Neural crest cell (in vitro differentiated cells): ENCODE data around the gene ZBTB44. TPM values are rescaled to one million over a fixed set of nuclear protein-coding genes. Genes with fewer than 3 reads are reported as not detected.

Experiments used
- DNase-seq: peaks from one replicate; pipeline ENCODE4 v3.0.0; 2021; ENCODE audit warnings: low read depth, mixed read lengths, low spot score
- H3K27ac Mint-ChIP-seq: one replicate; pipeline ENCODE4 v1.8.0; 2021; ENCODE audit warnings: mild to moderate bottlenecking, mixed read lengths; ENCODE audit not compliant: unreplicated experiment
- H3K27me3 Mint-ChIP-seq: 2 replicates; pipeline ENCODE4 v1.8.0; 2021; ENCODE audit warnings: low read depth, mild to moderate bottlenecking, mixed read lengths
- H3K36me3 Mint-ChIP-seq: 2 replicates; pipeline ENCODE4 v1.8.0; 2021; ENCODE audit warnings: low read depth, mild to moderate bottlenecking, mixed read lengths
- H3K4me1 Mint-ChIP-seq: 2 replicates; pipeline ENCODE4 v1.8.0; 2021; ENCODE audit warnings: mixed read lengths
- H3K4me3 Mint-ChIP-seq: one replicate; pipeline ENCODE4 v1.8.0; 2021; ENCODE audit warnings: mild to moderate bottlenecking, mixed read lengths
- H3K9me3 Mint-ChIP-seq: 2 replicates; pipeline ENCODE4 v1.8.0; 2021; ENCODE audit warnings: mixed read lengths
- CTCF ChIP-seq: fragments of 200-600 bp; sonication (generic); conservative IDR thresholded peaks from 2 replicates; pipeline ENCODE4 v1.5.0; 2021; ENCODE audit warnings: antibody characterized with exemption, mild to moderate bottlenecking
- total RNA-seq: library from RNA; stranded (reverse); gene quantifications from 2 replicates; pipeline ENCODE4 v1.2.1, GENCODE V29; 2021

ZBTB44 gene
- total RNA-seq, 1 donor from 2014 or later, result 28.1 TPM

DNA sequence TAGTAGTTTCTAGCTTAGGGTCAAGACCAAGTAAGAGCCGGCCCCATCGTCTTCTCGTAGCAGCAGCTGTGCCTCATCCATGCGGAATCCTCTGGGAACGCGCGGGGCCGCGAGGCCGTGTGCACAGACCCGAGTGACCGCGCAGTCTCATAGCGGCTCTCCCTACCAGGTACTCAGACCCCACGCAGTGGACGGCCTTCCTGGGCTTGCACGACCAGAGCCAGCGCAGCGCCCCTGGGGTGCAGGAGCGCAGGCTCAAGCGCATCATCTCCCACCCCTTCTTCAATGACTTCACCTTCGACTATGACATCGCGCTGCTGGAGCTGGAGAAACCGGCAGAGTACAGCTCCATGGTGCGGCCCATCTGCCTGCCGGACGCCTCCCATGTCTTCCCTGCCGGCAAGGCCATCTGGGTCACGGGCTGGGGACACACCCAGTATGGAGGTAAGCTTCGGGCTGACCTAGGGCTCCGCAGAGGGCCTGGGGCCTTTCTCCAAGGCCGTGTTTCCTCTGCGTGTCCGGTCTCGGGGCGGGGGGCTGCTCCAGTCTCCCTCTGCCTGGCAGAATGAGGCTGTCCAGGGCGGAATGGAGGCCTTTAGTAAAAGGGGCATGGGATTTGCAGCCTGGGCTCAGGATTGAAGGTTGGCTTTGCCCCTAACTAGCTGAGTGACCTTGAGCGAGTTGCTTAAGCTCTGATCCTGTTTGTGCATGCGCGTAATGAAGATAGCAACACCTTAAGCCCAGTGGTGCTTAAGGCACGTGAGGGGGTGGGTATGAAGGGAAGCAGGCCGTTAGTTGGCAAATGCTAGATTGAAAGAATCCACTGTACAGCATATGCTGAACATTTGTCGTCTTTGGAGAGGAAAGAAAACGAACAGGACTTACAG lies 106.2 kb downstream of the ZBTB44 start:
- no peak overlapping the region for H3K27ac Mint-ChIP-seq
- DNase-seq, result no peak
- H3K27me3 Mint-ChIP-seq, result peaks cover 6% of the 10 kb centered on the region
- no peaks in the 10 kb centered on the region for H3K36me3 Mint-ChIP-seq
- TF ChIP-seq CTCF, result no peak
- no peak overlapping the region for H3K4me3 Mint-ChIP-seq
- H3K9me3 Mint-ChIP-seq, result no peaks in the 10 kb centered on the region
- H3K4me1 Mint-ChIP-seq, result no peaks in the 10 kb centered on the region

- Mint-ChIP-seq H3K4me1 (no peaks in the 10 kb centered on the region), H3K27ac (peak overlapping the region; percentile 35), H3K9me3 (no peaks in the 10 kb centered on the region), H3K27me3 (peaks cover 3% of the 10 kb centered on the region), H3K36me3 (no peaks in the 10 kb centered on the region), H3K4me3 (no peak overlapping the region)
- no peak for DNase-seq
- no peak for TF ChIP-seq CTCF
These were observed 108.6 kb downstream of the ZBTB44 start for GRCh38 chr11:130206141-130206540.

DNA sequence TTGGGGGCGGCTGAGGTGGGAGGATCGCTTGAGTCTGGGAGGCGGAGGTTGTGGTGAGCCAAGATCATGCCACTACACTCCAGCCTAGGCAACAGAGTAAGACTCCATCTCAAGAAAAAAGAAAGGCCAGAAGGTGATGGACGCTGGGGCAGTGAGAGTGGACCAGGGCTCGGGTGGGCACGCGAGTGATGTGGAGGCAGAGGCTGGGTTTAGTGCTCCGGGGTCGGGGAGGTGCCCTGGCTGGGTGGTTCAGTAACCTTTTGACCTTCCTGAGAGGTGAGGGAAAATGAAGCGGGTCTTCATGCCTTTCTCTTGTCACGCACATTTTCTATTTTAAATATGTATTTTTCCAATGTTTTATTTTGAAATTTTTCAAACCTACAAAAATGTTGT lies 110.0 kb downstream of the ZBTB44 start:
- no peak overlapping the region for H3K4me3 Mint-ChIP-seq
- no peak for TF ChIP-seq CTCF

GRCh38 chr11:130203766-130204702 lies 110.7 kb downstream of the ZBTB44 start:
- Mint-ChIP-seq H3K27ac (no peak overlapping the region), H3K4me3 (no peak overlapping the region), H3K9me3 (no peaks in the 10 kb centered on the region), H3K27me3 (no peaks in the 10 kb centered on the region), H3K4me1 (no peaks in the 10 kb centered on the region), H3K36me3 (no peaks in the 10 kb centered on the region)
- no peak for TF ChIP-seq CTCF
- DNase-seq, result no peak

More for the DNA sequence above, 110.0 kb downstream of the ZBTB44 start:
- no peaks in the 10 kb centered on the region for H3K36me3 Mint-ChIP-seq
- peak overlapping the region; percentile 62 for H3K27ac Mint-ChIP-seq
- no peaks in the 10 kb centered on the region for H3K9me3 Mint-ChIP-seq
- H3K4me1 Mint-ChIP-seq, result no peaks in the 10 kb centered on the region
- DNase-seq, result no peak
- H3K27me3 Mint-ChIP-seq, result no peaks in the 10 kb centered on the region

DNA sequence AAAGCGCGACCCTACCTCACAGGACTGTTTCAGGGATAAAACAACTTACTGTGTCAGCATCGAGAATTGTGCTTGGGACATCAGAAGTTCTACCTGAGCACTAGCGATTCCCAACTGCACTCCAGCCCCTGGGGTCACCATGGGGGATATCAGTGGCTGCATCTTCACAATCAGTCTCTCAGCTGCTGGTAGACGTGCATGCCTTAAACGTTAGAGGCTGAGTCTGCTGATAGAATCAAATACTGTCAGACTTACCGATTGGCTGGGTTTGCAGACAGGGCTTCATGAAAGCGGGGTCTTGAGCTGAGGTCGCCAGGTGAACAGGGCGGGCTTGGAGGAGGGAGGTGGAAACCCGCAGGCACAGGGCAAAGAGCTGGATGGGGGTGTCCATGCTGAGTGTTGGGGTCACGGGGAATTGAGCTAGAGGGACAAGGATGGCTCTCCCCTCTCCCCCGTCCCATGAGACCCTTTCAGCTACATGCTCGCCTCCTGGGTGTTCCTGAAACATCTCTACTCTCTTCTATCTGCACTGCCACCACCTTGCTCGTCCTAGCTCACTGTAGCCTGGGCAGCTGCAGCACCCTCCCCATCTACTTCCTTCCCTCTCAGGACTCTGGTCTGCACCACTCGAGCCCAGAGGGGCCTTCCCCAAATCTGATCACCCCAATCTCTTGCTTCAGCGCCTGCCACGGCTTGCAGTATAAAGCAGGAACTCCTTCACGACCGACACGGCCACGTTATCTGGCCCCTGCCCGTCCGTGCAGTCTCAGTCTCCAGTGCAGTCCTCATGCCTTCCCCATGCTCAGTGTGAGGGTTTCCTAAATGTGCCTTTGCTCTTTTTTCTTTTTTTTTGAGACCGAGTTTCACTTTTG lies 111.7 kb downstream of the ZBTB44 start:
- no peak for TF ChIP-seq CTCF
- Mint-ChIP-seq H3K27ac (peak overlapping the region; percentile 67), H3K4me3 (no peak overlapping the region), H3K9me3 (no peaks in the 10 kb centered on the region), H3K36me3 (no peaks in the 10 kb centered on the region), H3K4me1 (no peaks in the 10 kb centered on the region), H3K27me3 (no peaks in the 10 kb centered on the region)
- DNase-seq, result no peak
